HepG2 (cell line): ENCODE measurements around the gene CERS6. TPM values are rescaled to one million over a fixed set of nuclear protein-coding genes. Genes with fewer than 3 reads are reported as not detected.

Experiments used
- ATAC-seq: fragments of 200-7000 bp; cut with Tn5 transposase; 3 replicates; pipeline ENCODE4 v1.9.1; 2020; ENCODE audit warnings: mild to moderate bottlenecking, moderate library complexity
- BruUV-seq: library from RNA; stranded (reverse); fragments of 400-500 nt; replicated peaks from 2 replicates; lab custom pipeline; 2021; lab: Mats Ljungman, UMichigan
- CTCF ChIA-PET: fragments of 300-600 bp; formaldehyde crosslinking; extraction: SDS; loops from one replicate; lab custom pipeline; 2021; ENCODE audit warnings: low total read pairs, inconsistent platforms, low intra/inter-chr PET ratio; lab: Yijun Ruan, JAX
- POLR2A ChIA-PET: fragments of 350-600 bp; sonication (Branson Sonifier 250); formaldehyde crosslinking; loops from one replicate; lab custom pipeline; 2020; ENCODE audit warnings: antibody characterized with exemption, inconsistent platforms; lab: Yijun Ruan, JAX
- DNase-seq: peaks from one replicate; pipeline ENCODE4 v3.0.0-alpha.2; 2015; ENCODE audit warnings: low spot score
- FAIRE-seq: peaks from 3 replicates; lab custom pipeline; 2011; peaks lifted over from hg19 to GRCh38; lab: Jason Lieb, UNC
- H2AFZ ChIP-seq: one replicate; pipeline ENCODE4 v1.6.1; 2011; ENCODE audit warnings: low read length, inconsistent platforms
- H3K27ac ChIP-seq: fragments of 300-600 bp; 3 replicates; pipeline ENCODE4 v1.8.0; 2011; ENCODE audit warnings: mixed run types, mild to moderate bottlenecking, mixed read lengths, low read length, inconsistent platforms; ENCODE audit not compliant: insufficient read depth; ENCODE audit errors: extremely low read length
- H3K27me3 ChIP-seq, 2 experiments: fragments of 200-600 bp in 1 of 2; 2 replicates in 1 of 2; 3 replicates in 1 of 2; pipeline versions ENCODE4 v1.6.0 to v1.8.0; 2011; ENCODE audit warnings: low read length in 2 of 2, mild to moderate bottlenecking in 2 of 2, moderate library complexity in 2 of 2, inconsistent platforms in 1 of 2; ENCODE audit not compliant: insufficient read depth in 2 of 2, control insufficient read depth in 1 of 2
- H3K36me3 ChIP-seq, 2 experiments: fragments of 200-600 bp in 1 of 2; replicated peaks in 1 of 2; 2 replicates in 1 of 2; 3 replicates in 1 of 2; pipeline versions ENCODE4 v1.5.1 to v1.8.0; 2011; ENCODE audit warnings: low read length in 2 of 2, inconsistent platforms in 1 of 2; ENCODE audit not compliant: insufficient read depth in 2 of 2, control insufficient read depth in 1 of 2
- H3K4me1 ChIP-seq: 2 replicates; pipeline ENCODE4 v1.5.1; 2012; ENCODE audit warnings: low read length, inconsistent platforms; ENCODE audit not compliant: insufficient read depth
- H3K4me2 ChIP-seq: 2 replicates; pipeline ENCODE4 v1.6.0; 2011; ENCODE audit warnings: low read depth, low read length, inconsistent platforms
- H3K4me3 ChIP-seq, 3 experiments: fragments of 200-600 bp in 1 of 3; sonication (generic), shearing (Covaris generic) in 1 of 3; replicated peaks in 1 of 3; 2 replicates each; pipeline ENCODE4 v1.5.1; 2011 to 2016; ENCODE audit warnings: low read length in 3 of 3, inconsistent platforms in 2 of 3, low read depth in 2 of 3, mild to moderate bottlenecking in 2 of 3, control low read depth in 1 of 3, mixed read lengths in 1 of 3; ENCODE audit not compliant: insufficient read depth in 1 of 3
- H3K79me2 ChIP-seq: one replicate; pipeline ENCODE4 v1.6.1; 2011; ENCODE audit warnings: low read length, inconsistent platforms; ENCODE audit not compliant: insufficient read depth
- H3K9ac ChIP-seq: 2 replicates; pipeline ENCODE4 v1.6.0; 2011; ENCODE audit warnings: mild to moderate bottlenecking, low read depth, low read length, inconsistent platforms; ENCODE audit not compliant: insufficient read depth
- H3K9me3 ChIP-seq: 2 replicates; pipeline ENCODE4 v1.5.1; 2012; ENCODE audit warnings: mild to moderate bottlenecking, low read length
- H4K20me1 ChIP-seq: 2 replicates; pipeline ENCODE4 v1.6.0; 2011; ENCODE audit warnings: inconsistent platforms, mild to moderate bottlenecking, low read length, moderate library complexity; ENCODE audit not compliant: insufficient read depth
- HCFC1 ChIP-seq: fragments of 150-350 bp; IDR thresholded peaks from 2 replicates; pipeline ENCODE4 v1.6.1; 2014; ENCODE audit warnings: low read depth, low read length
- HDAC6 ChIP-seq: fragments of 200-600 bp; sonication (generic); IDR thresholded peaks from 2 replicates; pipeline ENCODE4 v1.7.0; 2017; ENCODE audit warnings: mild to moderate bottlenecking, antibody characterized with exemption, low read length, low read depth
- KDM2A ChIP-seq: sonication (generic); formaldehyde crosslinking; IDR thresholded peaks from 2 replicates; pipeline ENCODE4 v1.4.0; 2020; ENCODE audit warnings: low read depth, missing genetic modification reagents, borderline replicate concordance
- PAF1 ChIP-seq: IDR thresholded peaks from 2 replicates; pipeline ENCODE4 v1.6.1; 2016; ENCODE audit warnings: missing genetic modification reagents, missing compliant biosample characterization
- XBP1 ChIP-seq: sonication (generic); formaldehyde crosslinking; IDR thresholded peaks from 2 replicates; pipeline ENCODE4 v1.5.0; 2020; ENCODE audit warnings: missing genetic modification reagents
- ZNF549 ChIP-seq: sonication (generic); formaldehyde crosslinking; IDR thresholded peaks from 2 replicates; pipeline ENCODE4 v1.5.0; 2020; ENCODE audit warnings: missing genetic modification reagents
- ZNF552 ChIP-seq: sonication (generic); formaldehyde crosslinking; IDR thresholded peaks from 2 replicates; pipeline ENCODE4 v1.9.0; 2022; ENCODE audit warnings: missing genetic modification reagents, mild to moderate bottlenecking, borderline replicate concordance
- ZNF766 ChIP-seq: sonication (generic); formaldehyde crosslinking; IDR thresholded peaks from 2 replicates; pipeline ENCODE4 v1.5.0; 2020; ENCODE audit warnings: missing genetic modification reagents, borderline replicate concordance
- WGBS: methylation state at CpG from one replicate; pipeline ENCODE4 v1.1.6; 2017; ENCODE audit warnings: low lambda C conversion rate; 5-methylcytosine and 5-hydroxymethylcytosine counted together
- in situ Hi-C: cut with HindIII; loops from 2 replicates; pipeline ENCODE4 v1.10.0; 2017; ENCODE audit warnings: low pct_unique_long_range_greater_than_20kb; ENCODE audit not compliant: extremely low pct_ligation_motif_present
- intact Hi-C: fragments of 100-400 bp; cut with micrococcal nuclease; formaldehyde crosslinking; loops from one replicate; pipeline ENCODE4 v1.10.0; 2022; ENCODE audit not compliant: unreplicated experiment
- polyA plus RNA-seq, 8 experiments: library from polyadenylated mRNA; depleted of rRNA in 3 of 8; stranded (reverse) in 7 of 8; unstranded in 1 of 8; fragments of >200 nt; fragmentation: Illumina TruSeq in 4 of 8; extraction: Trizol in 4 of 8; gene quantifications; 2 replicates each; pipeline versions ENCODE4 v1.2.1 to v1.2.3, GENCODE V29; 2011 to 2016; ENCODE audit warnings: low read depth in 4 of 8, missing spikeins in 1 of 8, mixed read lengths in 1 of 8; ENCODE audit not compliant: insufficient read depth in 1 of 8
- total RNA-seq, 5 experiments: library from RNA; depleted of rRNA; stranded (reverse); fragments of >200 nt; fragmentation: Illumina TruSeq; extraction: Trizol; gene quantifications; 2 replicates each; pipeline ENCODE4 v1.2.3, GENCODE V29; 2016; ENCODE audit warnings: low read depth in 1 of 5
- TF ChIP-seq, protein P1 (sequence below): sonication (generic); formaldehyde crosslinking; IDR thresholded peaks from 2 replicates; pipeline ENCODE4 v1.5.0; 2020; ENCODE audit warnings: mild to moderate bottlenecking, low read depth, missing genetic modification reagents, borderline replicate concordance
- TF ChIP-seq, protein P2 (sequence below): sonication (generic); formaldehyde crosslinking; IDR thresholded peaks from 2 replicates; pipeline ENCODE4 v1.8.0; 2022; ENCODE audit warnings: mild to moderate bottlenecking, missing genetic modification reagents, moderate library complexity

Gene CERS6
- total and polyA plus RNA-seq, 2 of the 13 experiments (the other 11 are each of a cell fraction or from before 2014, with no cell fraction given), result 10.1 to 20.3 TPM

DNA sequence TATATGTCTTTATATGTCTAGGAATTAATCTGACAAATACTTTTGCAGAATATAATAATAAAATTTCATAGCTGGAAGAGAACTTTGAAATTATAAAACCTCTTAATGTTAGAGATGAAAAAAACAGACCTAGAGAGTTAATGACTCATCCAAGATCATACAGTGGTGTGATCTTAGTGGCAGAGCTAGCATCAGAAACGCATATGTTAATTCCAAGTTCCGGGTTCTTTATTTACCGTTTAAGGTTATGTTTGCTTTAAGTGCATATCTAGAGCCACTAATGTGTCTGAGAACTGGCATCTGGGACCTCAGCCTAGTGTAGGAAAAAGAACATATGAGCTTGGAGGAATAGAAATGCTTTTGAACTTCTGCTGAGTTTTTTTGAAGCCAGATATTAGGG, 24.3 kb downstream of the CERS6 start:
- TF ChIP-seq, protein P1, sequence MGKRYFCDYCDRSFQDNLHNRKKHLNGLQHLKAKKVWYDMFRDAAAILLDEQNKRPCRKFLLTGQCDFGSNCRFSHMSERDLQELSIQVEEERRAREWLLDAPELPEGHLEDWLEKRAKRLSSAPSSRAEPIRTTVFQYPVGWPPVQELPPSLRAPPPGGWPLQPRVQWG (CRISPR knock-in tag), result no peak
- TF ChIP-seq ZNF552 (CRISPR knock-in tag) (no peak), HCFC1 (no peak), PAF1 (CRISPR knock-in tag) (no peak), XBP1 (CRISPR knock-in tag) (no peak), HDAC6 (no peak), ZNF766 (CRISPR knock-in tag) (no peak), ZNF549 (CRISPR knock-in tag) (no peak), KDM2A (CRISPR knock-in tag) (no peak)
- TF ChIP-seq, protein P2, sequence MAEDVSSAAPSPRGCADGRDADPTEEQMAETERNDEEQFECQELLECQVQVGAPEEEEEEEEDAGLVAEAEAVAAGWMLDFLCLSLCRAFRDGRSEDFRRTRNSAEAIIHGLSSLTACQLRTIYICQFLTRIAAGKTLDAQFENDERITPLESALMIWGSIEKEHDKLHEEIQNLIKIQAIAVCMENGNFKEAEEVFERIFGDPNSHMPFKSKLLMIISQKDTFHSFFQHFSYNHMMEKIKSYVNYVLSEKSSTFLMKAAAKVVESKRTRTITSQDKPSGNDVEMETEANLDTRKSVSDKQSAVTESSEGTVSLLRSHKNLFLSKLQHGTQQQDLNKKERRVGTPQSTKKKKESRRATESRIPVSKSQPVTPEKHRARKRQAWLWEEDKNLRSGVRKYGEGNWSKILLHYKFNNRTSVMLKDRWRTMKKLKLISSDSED (CRISPR knock-in tag), result no peak
- no peak overlapping the region for H2AFZ ChIP-seq
- ChIA-PET CTCF (no interaction called here), POLR2A (no interaction called here)
- no peak overlapping the region for H3K4me2 ChIP-seq
- no peak overlapping the region for H3K4me3 ChIP-seq
- 0 out of 2 replicates have a peak, but pooled peaks cover 2% of the 10 kb centered on the region for H4K20me1 ChIP-seq
- no peak overlapping the region for H3K27ac ChIP-seq
- BruUV-seq, result no TSS peak
- intact Hi-C loops (no loop called here), in situ Hi-C loops (no loop called here)
- ATAC-seq (no peak), DNase-seq (no peak), FAIRE-seq (no peak)
- H3K9ac ChIP-seq, result no peak overlapping the region
- peaks cover 72% of the 10 kb centered on the region for H3K79me2 ChIP-seq
- no peaks in the 10 kb centered on the region for H3K9me3 ChIP-seq
- 64% methylated on average over 3 of the region's 3 CpGs for WGBS
- no peaks in the 10 kb centered on the region for H3K36me3 ChIP-seq
- H3K27me3 ChIP-seq, result no peaks in the 10 kb centered on the region
- H3K4me1 ChIP-seq, result peaks cover 44% of the 10 kb centered on the region
